IPS-18a (cell line): ENCODE data around the gene SPATA31D1.

Source experiments
- H3K27ac ChIP-seq: one replicate; pipeline ENCODE4 v1.5.1; 2013; ENCODE audit warnings: low read length
- H3K27me3 ChIP-seq: one replicate; pipeline ENCODE4 v1.6.1; 2013; ENCODE audit warnings: mild to moderate bottlenecking, low read length; ENCODE audit not compliant: control insufficient read depth, insufficient read depth
- H3K36me3 ChIP-seq: one replicate; pipeline ENCODE4 v1.6.1; 2013; ENCODE audit warnings: low read depth, low read length; ENCODE audit not compliant: control insufficient read depth
- H3K4me1 ChIP-seq: one replicate; pipeline ENCODE4 v1.6.1; 2013; ENCODE audit warnings: low read depth, low read length; ENCODE audit not compliant: control insufficient read depth
- H3K4me3 ChIP-seq: one replicate; pipeline ENCODE4 v1.5.1; 2013; ENCODE audit warnings: low read length
- H3K9ac ChIP-seq: one replicate; pipeline ENCODE4 v1.6.1; 2013; ENCODE audit warnings: mild to moderate bottlenecking, low read length, moderate library complexity
- H3K9me3 ChIP-seq: one replicate; pipeline ENCODE4 v1.6.1; 2013; ENCODE audit warnings: low read depth, low read length; ENCODE audit not compliant: control insufficient read depth

SPATA31D1 gene

DNA sequence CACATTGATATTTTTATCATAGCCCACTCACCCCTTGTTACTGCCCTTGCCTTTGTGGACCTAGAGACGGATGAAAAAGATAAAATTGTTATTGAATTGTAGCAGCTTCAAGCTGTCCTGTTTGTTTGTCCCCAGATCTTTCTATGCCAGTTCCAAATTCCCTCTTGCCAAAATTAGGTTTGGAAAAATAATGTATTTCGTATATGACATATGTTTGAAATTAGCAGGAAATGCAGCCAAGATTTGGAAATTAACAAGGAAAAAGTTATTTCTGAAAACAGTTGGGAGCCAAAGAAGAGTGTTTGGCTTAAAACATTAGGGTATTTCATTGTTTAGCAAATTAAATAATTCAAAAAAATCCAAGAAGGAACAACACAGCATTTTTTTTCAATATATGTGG is 33.5 kb downstream of the SPATA31D1 start:
- H3K4me1 ChIP-seq = no peaks in the 10 kb centered on the region
- H3K4me3 ChIP-seq = no peak overlapping the region
- no peak overlapping the region for H3K27ac ChIP-seq
- no peaks in the 10 kb centered on the region for H3K9me3 ChIP-seq
- H3K9ac ChIP-seq = no peak overlapping the region
- no peaks in the 10 kb centered on the region for H3K36me3 ChIP-seq
- H3K27me3 ChIP-seq = no peaks in the 10 kb centered on the region

DNA sequence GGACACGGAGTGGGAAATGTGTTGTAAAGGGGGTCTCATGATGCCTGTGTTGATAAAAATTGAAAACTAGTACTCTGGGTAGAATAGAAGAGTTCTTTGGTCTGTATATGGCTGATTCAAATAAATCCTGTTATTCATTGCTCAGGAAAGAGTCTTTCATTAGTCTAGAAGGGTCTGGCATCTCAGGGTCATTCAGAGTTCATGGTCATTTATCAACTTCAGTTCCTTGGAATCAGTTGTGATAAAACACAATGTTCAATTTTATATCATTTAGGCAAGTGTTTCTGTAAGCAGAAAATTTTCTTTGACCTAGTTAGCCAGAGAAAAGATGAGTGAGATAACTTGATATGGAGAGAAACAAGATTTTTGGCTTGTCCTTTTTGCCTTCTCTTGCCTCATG is 36.3 kb downstream of the SPATA31D1 start:
- H3K27me3 ChIP-seq = no peaks in the 10 kb centered on the region
- no peak overlapping the region for H3K27ac ChIP-seq
- H3K36me3 ChIP-seq = no peaks in the 10 kb centered on the region
- H3K4me3 ChIP-seq = no peak overlapping the region
- H3K9me3 ChIP-seq = no peaks in the 10 kb centered on the region
- no peak overlapping the region for H3K9ac ChIP-seq
- H3K4me1 ChIP-seq = no peaks in the 10 kb centered on the region

DNA sequence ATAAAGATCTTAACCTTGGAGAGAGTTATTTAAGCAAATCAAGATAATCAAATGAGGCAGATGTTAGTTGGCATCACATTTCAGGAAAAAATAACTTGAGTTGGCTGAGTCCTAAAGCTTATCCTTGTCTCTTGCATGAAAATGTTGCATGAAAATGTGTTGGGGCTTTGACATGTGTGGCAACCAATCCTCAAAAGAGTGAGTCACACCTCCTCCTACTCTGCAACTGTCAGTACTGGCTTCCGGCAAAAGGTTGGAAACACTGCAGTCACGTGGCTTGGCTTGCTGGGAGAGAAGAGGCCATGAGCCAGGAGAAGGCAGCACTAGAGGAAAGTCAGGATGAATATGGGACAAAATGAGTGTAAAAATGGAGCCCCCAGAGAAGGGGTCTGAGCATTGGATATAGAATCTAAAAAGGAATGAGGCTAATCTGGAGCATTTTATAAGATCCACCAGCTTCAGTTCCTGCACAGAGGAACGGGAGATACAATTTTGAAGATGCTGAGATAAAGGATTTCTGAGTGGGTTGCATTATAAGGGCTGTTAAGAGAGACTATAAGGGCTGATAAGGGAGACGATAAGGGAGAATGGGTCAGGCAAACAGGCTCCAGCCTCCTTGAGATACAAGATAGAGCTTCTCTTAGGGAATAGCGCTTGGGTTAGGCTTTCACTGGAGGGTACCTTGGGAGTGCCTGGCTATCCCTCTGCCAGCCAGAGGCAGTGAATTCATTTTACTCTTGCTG is 43.1 kb downstream of the SPATA31D1 start:
- Histone ChIP-seq H3K36me3 (no peaks in the 10 kb centered on the region), H3K27me3 (no peaks in the 10 kb centered on the region), H3K9me3 (no peaks in the 10 kb centered on the region), H3K27ac (no peak overlapping the region), H3K4me3 (no peak overlapping the region), H3K4me1 (peaks cover 7% of the 10 kb centered on the region), H3K9ac (no peak overlapping the region)

DNA sequence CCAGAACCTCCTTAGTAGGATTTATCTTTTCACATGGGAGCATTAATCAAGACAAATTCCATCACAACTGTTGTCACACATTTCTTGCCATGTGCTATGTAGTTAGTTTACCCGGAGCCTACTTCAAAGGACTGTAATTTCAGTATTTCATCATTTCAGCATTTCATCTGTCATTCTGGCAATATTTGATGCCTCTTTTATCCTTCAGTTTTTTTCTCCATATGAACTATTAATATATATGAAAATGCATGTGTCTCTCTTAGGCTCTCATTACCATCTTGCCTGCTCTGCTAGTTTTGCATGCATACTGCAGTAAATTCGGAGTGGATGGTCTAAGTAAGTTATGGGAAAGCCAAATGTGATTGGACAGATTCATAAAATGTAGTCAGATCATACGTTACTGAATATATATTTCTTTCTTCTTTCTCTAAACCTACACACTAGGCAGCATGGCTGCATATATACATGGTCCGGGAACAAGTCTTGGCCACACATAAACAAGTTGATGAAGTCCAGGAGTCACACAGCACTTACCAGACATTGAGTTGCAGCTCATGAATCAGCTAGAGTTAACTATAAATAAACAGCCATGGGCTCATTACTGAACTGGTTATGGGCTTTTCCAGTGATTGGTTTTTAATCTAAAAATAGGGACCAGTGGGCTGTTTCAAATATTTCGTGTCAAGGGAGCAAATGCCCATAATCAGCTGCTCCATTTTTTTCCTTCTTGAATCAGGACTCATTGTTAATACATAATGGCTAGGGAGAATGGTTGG is 46.6 kb downstream of the SPATA31D1 start:
- Histone ChIP-seq H3K4me1 (peaks cover 7% of the 10 kb centered on the region), H3K4me3 (no peak overlapping the region), H3K27me3 (no peaks in the 10 kb centered on the region)

DNA sequence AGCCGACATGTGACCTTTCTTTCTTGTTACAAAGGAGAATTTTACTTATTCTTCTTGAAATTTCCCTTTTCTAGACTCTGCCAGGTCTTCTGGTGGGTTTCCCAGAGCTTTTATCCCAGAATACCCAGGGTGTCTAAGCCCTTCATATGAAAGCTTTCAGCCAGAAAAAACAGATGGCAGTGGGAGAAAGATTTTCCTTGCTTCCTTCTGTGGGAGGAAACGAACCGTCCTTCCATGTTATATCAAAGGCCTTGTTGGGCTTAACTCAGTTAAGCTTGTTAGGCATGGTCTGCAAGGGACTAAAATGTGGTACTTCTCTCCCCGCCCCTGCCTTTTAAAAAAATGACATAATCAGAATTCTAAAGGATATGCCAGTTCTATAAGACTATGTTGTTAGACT is 47.5 kb downstream of the SPATA31D1 start:
- Histone ChIP-seq H3K9me3 (no peaks in the 10 kb centered on the region), H3K27me3 (no peaks in the 10 kb centered on the region), H3K27ac (no peak overlapping the region), H3K4me1 (peaks cover 7% of the 10 kb centered on the region), H3K9ac (no peak overlapping the region), H3K36me3 (no peaks in the 10 kb centered on the region), H3K4me3 (no peak overlapping the region)

More for the DNA sequence above, 46.6 kb downstream of the SPATA31D1 start:
- Histone ChIP-seq H3K9ac (no peak overlapping the region), H3K36me3 (no peaks in the 10 kb centered on the region), H3K27ac (no peak overlapping the region), H3K9me3 (no peaks in the 10 kb centered on the region)

DNA sequence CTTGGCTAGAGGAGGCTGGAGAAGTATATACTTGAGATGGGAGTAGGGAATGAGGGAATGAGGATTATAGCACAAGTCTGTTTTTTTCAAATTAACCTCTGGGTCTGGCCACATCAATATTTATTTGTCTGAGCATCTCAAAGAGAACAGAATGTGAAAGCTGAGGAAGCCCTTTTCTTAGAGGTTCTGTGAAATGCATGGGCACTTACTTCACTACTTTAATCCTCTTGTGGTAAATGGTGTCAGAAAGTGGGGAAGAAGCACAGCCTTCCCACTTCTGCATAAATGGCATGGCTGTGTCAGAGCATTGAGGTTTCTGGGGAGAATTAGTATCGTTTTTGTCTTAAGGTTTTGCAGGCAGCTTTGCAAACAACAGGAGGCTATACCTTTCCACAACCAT is 48.6 kb downstream of the SPATA31D1 start:
- Histone ChIP-seq H3K9ac (no peak overlapping the region), H3K4me1 (peaks cover 1% of the 10 kb centered on the region), H3K4me3 (no peak overlapping the region), H3K9me3 (no peaks in the 10 kb centered on the region), H3K27ac (no peak overlapping the region), H3K36me3 (no peaks in the 10 kb centered on the region), H3K27me3 (no peaks in the 10 kb centered on the region)

DNA sequence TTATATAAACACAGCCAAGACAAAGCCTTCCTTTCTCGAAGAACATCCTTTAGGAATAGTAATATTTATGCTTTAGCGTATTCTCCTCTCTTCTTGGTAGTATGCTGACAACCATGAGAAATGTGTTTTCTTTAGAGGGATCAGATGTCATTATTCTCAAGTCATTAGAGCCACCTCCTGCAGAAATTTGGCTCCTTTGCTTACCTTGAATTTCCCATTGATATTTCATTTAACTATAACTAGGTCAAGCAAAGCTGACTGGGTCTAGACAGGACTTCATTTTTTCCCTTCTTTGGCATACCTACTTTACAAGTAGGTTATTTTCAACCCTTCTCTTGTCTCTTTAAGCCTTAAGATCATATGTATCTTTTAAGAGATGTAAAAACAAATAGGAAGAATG is 50.3 kb downstream of the SPATA31D1 start:
- Histone ChIP-seq H3K9me3 (no peaks in the 10 kb centered on the region), H3K27ac (no peak overlapping the region), H3K9ac (no peak overlapping the region), H3K4me1 (no peaks in the 10 kb centered on the region), H3K27me3 (no peaks in the 10 kb centered on the region), H3K4me3 (no peak overlapping the region), H3K36me3 (no peaks in the 10 kb centered on the region)
